Endothelial cell of umbilical vein (primary cell): ENCODE data around the gene GDA. TPM values are rescaled to one million over a fixed set of nuclear protein-coding genes. Genes with fewer than 3 reads are reported as not detected.

ENCODE experiments used
- BruUV-seq: library from RNA; stranded (reverse); fragments of 400-500 nt; replicated peaks from 2 replicates; lab custom pipeline; 2021; lab: Mats Ljungman, UMichigan
- CTCF ChIA-PET: fragments of 300-600, 350-600 bp; sonication (Branson Sonifier 250); formaldehyde crosslinking; loops from one replicate; lab custom pipeline; 2021; ENCODE audit warnings: antibody characterized with exemption, inconsistent platforms; lab: Charles Lee
- POLR2A ChIA-PET: fragments of 300-600, 350-600 bp; sonication (Branson Sonifier 250); formaldehyde crosslinking; loops from one replicate; lab custom pipeline; 2021; ENCODE audit warnings: antibody characterized with exemption, inconsistent platforms; lab: Charles Lee
- DNase-seq: peaks from one replicate; pipeline ENCODE4 v3.0.0-alpha.2; 2011; ENCODE audit warnings: low read depth, low spot score
- FAIRE-seq: peaks from 2 replicates; lab custom pipeline; 2011; peaks lifted over from hg19 to GRCh38; lab: Jason Lieb, UNC
- H2AFZ ChIP-seq: 2 replicates; pipeline ENCODE4 v1.6.0; 2012; ENCODE audit warnings: low read depth, low read length, control low read depth, inconsistent platforms
- H3K27ac ChIP-seq: 2 replicates; pipeline ENCODE4 v1.5.1; 2011; ENCODE audit warnings: low read depth, mild to moderate bottlenecking, control low read depth, low read length, moderate library complexity; ENCODE audit not compliant: insufficient read depth
- H3K27me3 ChIP-seq, 2 experiments: 2 replicates each; pipeline versions ENCODE4 v1.6.0 to v1.6.1; 2011; ENCODE audit warnings: low read length in 2 of 2, mixed read lengths in 1 of 2; ENCODE audit not compliant: control insufficient read depth in 2 of 2, insufficient read depth in 2 of 2
- H3K36me3 ChIP-seq, 2 experiments: 2 replicates in 1 of 2; 3 replicates in 1 of 2; pipeline ENCODE4 v1.5.1; 2011; ENCODE audit warnings: low read length in 2 of 2, mild to moderate bottlenecking in 1 of 2, moderate library complexity in 1 of 2; ENCODE audit not compliant: control insufficient read depth in 2 of 2, insufficient read depth in 2 of 2; ENCODE audit errors: extremely low read depth in 1 of 2
- H3K4me1 ChIP-seq: 3 replicates; pipeline ENCODE4 v1.5.1; 2011; ENCODE audit warnings: mild to moderate bottlenecking, low read length; ENCODE audit not compliant: control insufficient read depth, insufficient read depth; ENCODE audit errors: extremely low read depth
- H3K4me2 ChIP-seq: 2 replicates; pipeline ENCODE4 v1.6.1; 2011; ENCODE audit warnings: low read length, control low read depth, mixed read lengths; ENCODE audit not compliant: insufficient read depth
- H3K4me3 ChIP-seq, 3 experiments: fragments of 200-600 bp in 1 of 3; sonication (generic), shearing (Covaris generic) in 1 of 3; replicated peaks in 1 of 3; 2 replicates each; pipeline ENCODE4 v1.5.1; 2011 to 2016; ENCODE audit warnings: control low read depth in 3 of 3, low read length in 3 of 3, mild to moderate bottlenecking in 2 of 3, inconsistent platforms in 1 of 3, low read depth in 1 of 3, moderate library complexity in 1 of 3; ENCODE audit not compliant: insufficient read depth in 1 of 3
- H3K79me2 ChIP-seq: 2 replicates; pipeline ENCODE4 v1.6.0; 2012; ENCODE audit warnings: low read length, inconsistent platforms; ENCODE audit not compliant: control insufficient read depth, insufficient read depth
- H3K9ac ChIP-seq: replicated peaks from 2 replicates; pipeline ENCODE3; 2011; ENCODE audit warnings: low read length, control low read depth; ENCODE audit not compliant: insufficient read depth; ENCODE audit errors: extremely low read depth
- H3K9me1 ChIP-seq: replicated peaks from 3 replicates; pipeline ENCODE4 v1.6.0; 2011; ENCODE audit warnings: mild to moderate bottlenecking, low read length; ENCODE audit not compliant: control insufficient read depth, insufficient read depth; ENCODE audit errors: extremely low read depth
- H3K9me3 ChIP-seq: replicated peaks from 2 replicates; pipeline ENCODE4 v1.5.1; 2012; ENCODE audit warnings: low read length, inconsistent platforms; ENCODE audit not compliant: control insufficient read depth, insufficient read depth
- H4K20me1 ChIP-seq: replicated peaks from 2 replicates; pipeline ENCODE3; 2011; ENCODE audit warnings: mild to moderate bottlenecking, low read length; ENCODE audit not compliant: control insufficient read depth, insufficient read depth; ENCODE audit errors: extremely low read depth
- EZH2 ChIP-seq: IDR thresholded peaks from 2 replicates; pipeline ENCODE4 v1.6.1; 2012; ENCODE audit warnings: borderline replicate concordance, low read depth, mild to moderate bottlenecking, moderate library complexity, low read length, inconsistent platforms; ENCODE audit not compliant: severe bottlenecking
- FOS ChIP-seq: IDR thresholded peaks from 2 replicates; pipeline ENCODE4 v1.6.1; 2011; ENCODE audit warnings: mild to moderate bottlenecking, low read length, moderate library complexity, borderline replicate concordance; ENCODE audit not compliant: insufficient read depth
- GATA2 ChIP-seq: IDR thresholded peaks from 2 replicates; pipeline ENCODE4 v1.7.0; 2011; ENCODE audit warnings: low read depth, mild to moderate bottlenecking, moderate library complexity, mixed read lengths, low read length; ENCODE audit not compliant: insufficient read length, insufficient read depth
- JUN ChIP-seq: IDR thresholded peaks from 2 replicates; pipeline ENCODE4 v1.6.1; 2011; ENCODE audit warnings: borderline replicate concordance, low read depth; ENCODE audit not compliant: insufficient read length, insufficient read depth
- MYC ChIP-seq: IDR thresholded peaks from one replicate; pipeline ENCODE4 v1.6.1; 2011; ENCODE audit warnings: mild to moderate bottlenecking, low read depth, low read length
- POLR2A ChIP-seq: IDR thresholded peaks from 2 replicates; pipeline ENCODE4 v1.6.1; 2012; ENCODE audit warnings: low read depth, mild to moderate bottlenecking, control low read depth, low read length
- POLR2AphosphoS5 ChIP-seq: IDR thresholded peaks from 2 replicates; pipeline ENCODE4 v1.6.1; 2012; ENCODE audit warnings: low read depth, mild to moderate bottlenecking, control low read depth, low read length, moderate library complexity; ENCODE audit not compliant: insufficient read depth
- dilution Hi-C: fragments of 300-500 bp; cut with MboI; formaldehyde crosslinking; loops from one replicate; pipeline ENCODE4 v1.15.0; 2019; ENCODE audit warnings: low sequenced_read_pairs; ENCODE audit not compliant: extremely low pct_ligation_motif_present
- intact Hi-C: fragments of 100-400 bp; cut with micrococcal nuclease; formaldehyde crosslinking; loops from one replicate; pipeline ENCODE4 v1.10.0; 2022
- polyA plus RNA-seq, 4 experiments: library from polyadenylated mRNA; depleted of rRNA in 3 of 4; stranded (reverse) in 3 of 4; unstranded in 1 of 4; fragments of >200 nt; gene quantifications; 2 replicates each; pipeline versions ENCODE4 v1.2.1 to v1.2.3, GENCODE V29; 2011 to 2012; ENCODE audit warnings: missing spikeins in 1 of 4
- total RNA-seq: library from RNA; stranded (reverse); gene quantifications from 2 replicates; pipeline ENCODE4 v1.2.3, GENCODE V29; 2021
- TF ChIP-seq, protein P1 (sequence below), 2 donors: IDR thresholded peaks; 1 replicate in 1 of 2; 2 replicates in 1 of 2; pipeline ENCODE4 v1.5.1; 2011; ENCODE audit warnings: low read length in 2 of 2, mild to moderate bottlenecking in 2 of 2, moderate library complexity in 2 of 2, control low read depth in 1 of 2, inconsistent platforms in 1 of 2, low read depth in 1 of 2; ENCODE audit not compliant: insufficient read depth in 1 of 2; ENCODE audit errors: extremely low read depth in 1 of 2
- TF ChIP-seq, protein P2 (sequence below): IDR thresholded peaks from 2 replicates; pipeline ENCODE4 v1.6.1; 2011; ENCODE audit not compliant: insufficient read depth, insufficient read length

Gene GDA
- total and polyA plus RNA-seq, 2 donors (not counting 3 experiments of a cell fraction or from before 2014, with no cell fraction given), result not detected

DNA sequence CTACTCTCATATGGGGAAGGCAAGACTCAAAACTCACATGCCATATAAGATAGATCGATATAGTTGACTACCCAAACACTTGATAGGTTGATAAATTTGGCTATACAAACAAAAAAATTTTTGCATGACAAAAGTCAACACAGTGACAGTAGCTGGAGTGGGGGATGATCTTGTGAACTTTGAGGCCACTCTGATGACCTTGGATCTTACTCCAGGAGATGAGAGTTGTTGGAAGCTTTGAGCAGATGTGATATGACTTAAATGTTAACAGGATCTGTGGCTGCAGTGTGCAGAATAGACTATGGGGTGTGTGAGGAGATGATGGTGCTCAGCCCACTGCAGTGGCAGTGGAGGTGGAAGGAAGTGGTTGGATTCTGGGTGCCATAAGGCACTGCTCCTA, 114.3 kb downstream of the GDA start:
- Histone ChIP-seq H2AFZ (no peak overlapping the region), H3K79me2 (no peaks in the 10 kb centered on the region), H3K9me1 (no peaks in the 10 kb centered on the region), H3K4me1 (no peaks in the 10 kb centered on the region), H3K4me3 (no peak overlapping the region), H3K4me2 (no peak overlapping the region), H4K20me1 (no peaks in the 10 kb centered on the region), H3K27ac (no peak overlapping the region), H3K36me3 (no peaks in the 10 kb centered on the region), H3K27me3 (peaks cover 0 to 2% of the 10 kb centered on the region in 2 experiments), H3K9me3 (no peaks in the 10 kb centered on the region), H3K9ac (no peak overlapping the region)
- no peak for FAIRE-seq
- dilution Hi-C loops, result no loop called here
- BruUV-seq, result no TSS peak
- TF ChIP-seq MYC (no peak), FOS (no peak), POLR2AphosphoS5 (no peak), JUN (no peak), POLR2A (no peak), GATA2 (no peak), EZH2 (no peak)
- TF ChIP-seq, protein P1, sequence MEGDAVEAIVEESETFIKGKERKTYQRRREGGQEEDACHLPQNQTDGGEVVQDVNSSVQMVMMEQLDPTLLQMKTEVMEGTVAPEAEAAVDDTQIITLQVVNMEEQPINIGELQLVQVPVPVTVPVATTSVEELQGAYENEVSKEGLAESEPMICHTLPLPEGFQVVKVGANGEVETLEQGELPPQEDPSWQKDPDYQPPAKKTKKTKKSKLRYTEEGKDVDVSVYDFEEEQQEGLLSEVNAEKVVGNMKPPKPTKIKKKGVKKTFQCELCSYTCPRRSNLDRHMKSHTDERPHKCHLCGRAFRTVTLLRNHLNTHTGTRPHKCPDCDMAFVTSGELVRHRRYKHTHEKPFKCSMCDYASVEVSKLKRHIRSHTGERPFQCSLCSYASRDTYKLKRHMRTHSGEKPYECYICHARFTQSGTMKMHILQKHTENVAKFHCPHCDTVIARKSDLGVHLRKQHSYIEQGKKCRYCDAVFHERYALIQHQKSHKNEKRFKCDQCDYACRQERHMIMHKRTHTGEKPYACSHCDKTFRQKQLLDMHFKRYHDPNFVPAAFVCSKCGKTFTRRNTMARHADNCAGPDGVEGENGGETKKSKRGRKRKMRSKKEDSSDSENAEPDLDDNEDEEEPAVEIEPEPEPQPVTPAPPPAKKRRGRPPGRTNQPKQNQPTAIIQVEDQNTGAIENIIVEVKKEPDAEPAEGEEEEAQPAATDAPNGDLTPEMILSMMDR (IDR thresholded peaks at IDR 0.05; ENCODE audit: extremely low read depth in 1 of 2, insufficient read depth in 1 of 2, low read depth in 1 of 2, low read length in 2 of 2), result no peak
- TF ChIP-seq, protein P2, sequence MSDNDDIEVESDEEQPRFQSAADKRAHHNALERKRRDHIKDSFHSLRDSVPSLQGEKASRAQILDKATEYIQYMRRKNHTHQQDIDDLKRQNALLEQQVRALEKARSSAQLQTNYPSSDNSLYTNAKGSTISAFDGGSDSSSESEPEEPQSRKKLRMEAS, result no peak
- intact Hi-C loops, result no loop called here
- no peak for DNase-seq
- ChIA-PET CTCF (interaction anchor here (0.8 kb wide), 1 partner anchor 9 kb away, joined by 3 read pairs; no protein-coding TSS in a partner anchor), POLR2A (no interaction called here)
